ENCODE measurements around the gene SDF4. TPM values are rescaled to one million over a fixed set of nuclear protein-coding genes. Genes with fewer than 3 reads are reported as not detected.
A peak's percentile ranks its signal among the peaks of the same experiment; 100 is the strongest.

The SDF4 gene
- total RNA-seq, 1 experiment from 2014 or later = 122 TPM

DNA sequence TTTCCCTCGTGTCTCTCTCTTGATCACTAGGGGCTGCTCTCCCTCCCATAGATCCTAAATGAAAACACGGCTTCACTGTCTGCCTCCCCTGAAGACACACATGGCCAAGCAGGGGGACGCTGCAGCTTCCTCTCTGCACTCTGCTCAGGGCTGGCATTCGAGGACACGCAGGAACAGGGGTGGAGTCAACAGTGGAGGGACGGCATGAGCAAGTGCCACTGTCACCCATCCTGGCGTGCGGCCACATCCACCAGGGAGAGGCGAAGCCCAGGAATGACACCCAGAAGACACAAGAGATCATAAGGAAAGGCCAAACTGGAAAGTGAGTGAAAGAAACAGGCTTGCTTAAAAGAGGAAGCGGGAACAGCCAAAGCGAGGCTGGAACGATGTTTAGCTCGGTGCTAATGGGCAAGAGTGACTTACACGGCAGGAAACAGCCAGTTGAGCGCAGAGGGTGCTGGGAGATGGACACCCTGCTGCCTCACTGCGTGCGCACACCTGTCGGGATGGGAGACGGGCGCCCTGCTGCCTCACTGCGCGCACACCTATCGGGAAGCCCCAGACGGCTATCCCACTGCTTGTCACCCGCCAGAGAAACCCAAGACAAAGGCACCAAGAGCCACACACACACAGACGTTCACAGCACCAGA is 28.3 kb upstream of the SDF4 start:
- intact Hi-C loops (cut with micrococcal nuclease) = no loop called here

DNA sequence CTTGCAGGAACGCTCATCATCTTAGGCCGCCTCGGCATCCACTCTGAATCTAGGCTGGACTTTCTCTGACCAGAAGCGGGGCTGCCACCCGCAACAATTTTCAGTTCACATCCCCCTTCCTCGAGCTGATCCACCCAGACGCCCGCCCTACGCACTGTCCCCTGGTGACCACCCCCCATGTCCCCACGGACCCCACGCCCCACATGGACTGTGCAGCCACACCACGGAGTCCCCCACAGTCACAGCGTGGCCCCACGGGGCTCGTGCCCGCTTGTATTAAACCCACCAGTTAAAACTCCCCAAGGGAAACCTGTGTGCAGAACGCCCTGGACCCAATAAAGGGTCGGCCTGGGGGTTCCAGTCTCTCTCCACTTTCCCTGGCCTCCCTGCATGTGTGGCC is 27.7 kb upstream of the SDF4 start:
- Mint-ChIP-seq H3K4me1 (ENCODE audit: insufficient read depth, unreplicated experiment) (peaks cover 17% of the 10 kb centered on the region), H3K9me3 (ENCODE audit: unreplicated experiment) (no peaks in the 10 kb centered on the region), H3K27me3 (ENCODE audit: insufficient read depth, unreplicated experiment) (no peaks in the 10 kb centered on the region), H3K4me3 (ENCODE audit: unreplicated experiment) (no peak overlapping the region), H3K27ac (ENCODE audit: low read depth, unreplicated experiment) (peak overlapping the region; percentile 32), H3K36me3 (ENCODE audit: insufficient read depth, unreplicated experiment) (peaks cover 61% of the 10 kb centered on the region)
- DNase-seq (ENCODE audit: unreplicated experiment) = no peak
- ChIA-PET CTCF (interaction anchor here (0.5 kb wide), 1 partner anchor 9 kb away, joined by 3 read pairs; no protein-coding TSS in a partner anchor), POLR2A (interaction anchor here (1.1 kb wide), 1 partner anchor 11 kb away, joined by 8 read pairs; no protein-coding TSS in a partner anchor)
- TF ChIP-seq CTCF (IDR thresholded peaks at IDR 0.05; ENCODE audit: unreplicated experiment) = no peak
- intact Hi-C loops (cut with micrococcal nuclease) = no loop called here
- BruUV-seq (replicated peaks) = no TSS peak

More for the DNA sequence above, 28.3 kb upstream of the SDF4 start:
- ChIA-PET CTCF (interaction anchor here (0.5 to 0.7 kb wide), 2 partner anchors 9 to 36 kb away, joined by 3 read pairs; no protein-coding TSS in a partner anchor), POLR2A (interaction anchor here (1.1 kb wide), 1 partner anchor 11 kb away, joined by 8 read pairs; no protein-coding TSS in a partner anchor)
- no TSS peak for BruUV-seq (replicated peaks)
- Mint-ChIP-seq H3K4me1 (ENCODE audit: insufficient read depth, unreplicated experiment) (peaks cover 22% of the 10 kb centered on the region), H3K27ac (ENCODE audit: low read depth, unreplicated experiment) (peak overlapping the region; percentile 32), H3K27me3 (ENCODE audit: insufficient read depth, unreplicated experiment) (no peaks in the 10 kb centered on the region), H3K4me3 (ENCODE audit: unreplicated experiment) (no peak overlapping the region), H3K9me3 (ENCODE audit: unreplicated experiment) (no peaks in the 10 kb centered on the region), H3K36me3 (ENCODE audit: insufficient read depth, unreplicated experiment) (peaks cover 61% of the 10 kb centered on the region)
- no peak for TF ChIP-seq CTCF (IDR thresholded peaks at IDR 0.05; ENCODE audit: unreplicated experiment)
- DNase-seq (ENCODE audit: unreplicated experiment) = no peak

GRCh38 chr1:1259119-1259488 is 27.3 kb upstream of the SDF4 start:
- POLR2A ChIA-PET = interaction anchor here (0.6 to 0.7 kb wide), 2 partner anchors 15 to 28 kb away, joined by 3 read pairs; partner anchors contain the start of genes B3GALT6, SDF4 and UBE2J2
- no peaks in the 10 kb centered on the region for H3K9me3 Mint-ChIP-seq (ENCODE audit: unreplicated experiment)
- peak overlapping the region; percentile 32 for H3K27ac Mint-ChIP-seq (ENCODE audit: low read depth, unreplicated experiment)
- peaks cover 63% of the 10 kb centered on the region for H3K36me3 Mint-ChIP-seq (ENCODE audit: insufficient read depth, unreplicated experiment)
- peaks cover 17% of the 10 kb centered on the region for H3K4me1 Mint-ChIP-seq (ENCODE audit: insufficient read depth, unreplicated experiment)
- no peaks in the 10 kb centered on the region for H3K27me3 Mint-ChIP-seq (ENCODE audit: insufficient read depth, unreplicated experiment)
- no peak for TF ChIP-seq CTCF (IDR thresholded peaks at IDR 0.05; ENCODE audit: unreplicated experiment)
- H3K4me3 Mint-ChIP-seq (ENCODE audit: unreplicated experiment) = no peak overlapping the region
- intact Hi-C loops (cut with micrococcal nuclease) = no loop called here
- no peak for DNase-seq (ENCODE audit: unreplicated experiment)
- no TSS peak for BruUV-seq (replicated peaks)
- CTCF ChIA-PET = no interaction called here

DNA sequence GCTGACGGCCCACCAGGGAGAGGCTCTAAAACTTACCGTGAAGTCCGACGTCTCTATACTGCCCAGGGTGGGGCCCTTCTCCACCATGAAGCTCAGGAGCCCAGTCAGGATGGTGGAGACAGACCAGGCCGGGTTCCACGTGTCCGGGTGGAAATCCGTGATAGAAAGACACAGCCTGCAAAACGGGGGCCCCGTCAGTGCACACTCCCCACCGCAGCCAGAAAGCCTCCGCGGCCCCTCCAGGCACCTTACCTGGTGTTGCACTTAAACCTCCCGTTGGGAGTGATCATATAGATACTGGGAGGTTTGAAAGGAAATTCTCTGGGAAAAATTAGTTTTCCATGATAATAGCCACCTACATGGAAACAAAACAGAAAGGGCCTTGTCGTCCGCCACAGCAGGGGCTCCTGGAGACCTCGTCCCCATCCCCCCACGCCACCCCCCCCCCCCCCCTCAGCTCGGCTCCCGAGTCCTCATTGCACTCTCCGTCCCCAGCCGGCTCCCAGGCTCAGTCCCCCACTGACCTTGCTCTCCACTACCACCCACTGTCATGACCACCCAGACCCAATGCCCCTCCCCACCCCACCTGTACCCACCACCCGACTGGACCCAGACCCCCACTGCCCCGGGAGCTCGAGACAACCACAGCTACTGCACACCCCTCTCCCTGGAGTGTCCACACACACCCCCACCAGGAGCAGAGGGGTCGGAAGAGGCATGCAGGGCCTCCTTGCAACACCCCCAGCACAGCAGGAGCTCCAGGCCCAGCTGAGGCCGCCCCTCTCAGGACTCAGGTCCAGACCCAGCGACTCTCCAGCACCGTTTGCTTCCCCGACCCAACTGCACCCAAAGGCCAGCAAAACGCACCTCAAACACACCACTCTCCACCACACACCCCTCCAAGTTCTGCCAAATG is 25.4 kb upstream of the SDF4 start:
- DNase-seq (ENCODE audit: unreplicated experiment) = no peak
- Mint-ChIP-seq H3K4me3 (ENCODE audit: unreplicated experiment) (no peak overlapping the region), H3K27me3 (ENCODE audit: insufficient read depth, unreplicated experiment) (no peaks in the 10 kb centered on the region), H3K27ac (ENCODE audit: low read depth, unreplicated experiment) (no peak overlapping the region), H3K9me3 (ENCODE audit: unreplicated experiment) (no peaks in the 10 kb centered on the region), H3K4me1 (ENCODE audit: insufficient read depth, unreplicated experiment) (peaks cover 17% of the 10 kb centered on the region), H3K36me3 (ENCODE audit: insufficient read depth, unreplicated experiment) (peaks cover 75% of the 10 kb centered on the region)
- ChIA-PET POLR2A (interaction anchor here (0.6 kb wide), 1 partner anchor 51 kb away, joined by 3 read pairs; the partner anchor contains the start of gene TNFRSF18), CTCF (no interaction called here)
- intact Hi-C loops (cut with micrococcal nuclease) = no loop called here
- BruUV-seq (replicated peaks) = no TSS peak
- TF ChIP-seq CTCF (IDR thresholded peaks at IDR 0.05; ENCODE audit: unreplicated experiment) = no peak

Data from MCF 10A (cell line).